Prostate gland (tissue), 2 donors: ENCODE data around the gene UBL4A. TPM values are rescaled to one million over a fixed set of nuclear protein-coding genes. Genes with fewer than 3 reads are reported as not detected.
A peak's percentile ranks its signal among the peaks of the same experiment; 100 is the strongest.

Experiments
- DNase-seq: peaks from one replicate; pipeline ENCODE4 v3.0.0-alpha.2; 2019; ENCODE audit warnings: low spot score
- H3K27ac ChIP-seq, 2 donors: fragments of 200-600 bp; sonication (generic); 2 replicates each; pipeline ENCODE4 v1.5.1; 2017 to 2019
- H3K27me3 ChIP-seq: fragments of 200-600 bp; sonication (generic); replicated peaks from 2 replicates; pipeline ENCODE4 v1.5.1; 2019; ENCODE audit not compliant: insufficient read depth
- H3K36me3 ChIP-seq, 2 donors: fragments of 200-600 bp; sonication (generic); 1 replicate in 1 of 2; 2 replicates in 1 of 2; pipeline versions ENCODE4 v1.5.1 to v1.8.1; 2017 to 2019
- H3K4me1 ChIP-seq: fragments of 200-600 bp; sonication (generic); replicated peaks from 2 replicates; pipeline ENCODE4 v1.5.1; 2019
- H3K4me3 ChIP-seq, 2 donors: fragments of 200-600 bp; sonication (generic); 2 replicates each; pipeline ENCODE4 v1.5.1; 2017 to 2019
- H3K9me3 ChIP-seq: fragments of 200-600 bp; sonication (generic); 2 replicates; pipeline ENCODE4 v1.5.1; 2017
- CTCF ChIP-seq, 4 experiments: fragments of 200-600 bp in 2 of 4; fragments of 450-650 bp in 2 of 4; sonication (generic) in 2 of 4; IDR thresholded peaks; 1 replicate in 3 of 4; 2 replicates in 1 of 4; pipeline ENCODE4 v1.5.1; 2016 to 2019; ENCODE audit warnings: antibody characterized with exemption in 4 of 4, mild to moderate bottlenecking in 2 of 4, moderate library complexity in 2 of 4
- POLR2A ChIP-seq: fragments of 450-650 bp; IDR thresholded peaks from one replicate; pipeline ENCODE4 v1.6.1; 2016; ENCODE audit warnings: antibody characterized with exemption, mild to moderate bottlenecking
- POLR2AphosphoS5 ChIP-seq: sonication (generic); formaldehyde crosslinking; IDR thresholded peaks from one replicate; pipeline ENCODE4 v1.6.1; 2017; ENCODE audit warnings: antibody characterized with exemption
- WGBS: methylation state at CpG from one replicate; pipeline ENCODE4 v1.1.5; 2018; 5-methylcytosine and 5-hydroxymethylcytosine counted together
- intact Hi-C: fragments of 100-400 bp; cut with DNase I; formaldehyde crosslinking; loops from one replicate; pipeline ENCODE4 v1.14.2; 2022
- total RNA-seq, 2 donors: library from RNA; depleted of rRNA; stranded (reverse); fragments of >200 nt; gene quantifications; one replicate each; pipeline ENCODE4 v1.1.0, GENCODE V29; 2016

Gene UBL4A
- total RNA-seq: 10 to 100 TPM; 31.9 to 53.7 TPM

- no peaks in the 10 kb centered on the region for H3K27me3 ChIP-seq
- no peaks in the 10 kb centered on the region for H3K9me3 ChIP-seq
- H3K4me1 ChIP-seq: no peaks in the 10 kb centered on the region
- WGBS: 0% methylated on average over 1 of the region's 95 CpGs
- intact Hi-C loops: loop anchor here (5.0 kb wide), 1 partner anchor 49 kb away; the partner anchor contains the start of gene GDI1
- H3K4me3 ChIP-seq: peak within 1 kb of the TSS; percentile 54 to 57
- peak within 1 kb of the TSS; percentile 80 to 85 for H3K27ac ChIP-seq
- TF ChIP-seq POLR2A (peak; percentile 45), CTCF (IDR thresholded peaks at IDR 0.05) (peak in 1 of 4 experiments; percentile 10), POLR2AphosphoS5 (peak; percentile 56)
- DNase-seq: peak; percentile 66
- H3K36me3 ChIP-seq: no peaks in the 10 kb centered on the region
Observed at GRCh38 chrX:154486396-154487207, at the start of gene UBL4A. TSS of gene UBL4A (minus strand) at chrX:154486615. CDS start at chrX:154486584, 31 bp downstream.

DNA sequence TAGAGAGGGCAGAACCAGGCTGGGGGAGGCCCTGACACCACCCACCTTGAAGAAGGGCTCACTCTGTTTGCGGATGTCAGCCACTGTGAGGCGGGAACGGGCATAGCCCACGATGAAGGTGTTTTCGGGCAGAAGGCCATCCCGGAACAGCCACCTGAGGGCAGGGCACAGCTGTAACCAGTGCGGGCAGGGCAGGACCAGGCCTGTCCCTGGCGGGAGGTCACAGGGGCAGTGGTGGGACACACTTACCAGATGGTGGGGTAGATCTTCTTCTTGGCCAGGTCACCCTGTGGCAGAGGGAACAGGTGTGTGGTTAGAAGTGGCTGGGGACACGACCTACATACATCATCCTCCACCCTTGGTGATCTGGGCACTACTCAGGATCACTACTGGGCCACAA is 49.5 kb upstream of the UBL4A start:
- Histone ChIP-seq H3K27me3 (no peaks in the 10 kb centered on the region), H3K36me3 (no peaks in the 10 kb centered on the region), H3K27ac (no peak overlapping the region), H3K9me3 (no peaks in the 10 kb centered on the region), H3K4me3 (no peak overlapping the region), H3K4me1 (no peaks in the 10 kb centered on the region)
- 87% methylated on average over 9 of the region's 9 CpGs for WGBS
- TF ChIP-seq POLR2A (no peak), POLR2AphosphoS5 (no peak), CTCF (IDR thresholded peaks at IDR 0.05) (no peak)
- intact Hi-C loops: no loop called here
- no peak for DNase-seq

GRCh38 chrX:154534526-154535322 is 48.3 kb upstream of the UBL4A start:
- 4% methylated on average over 19 of the region's 34 CpGs for WGBS
- peak; percentile 66 to 99 (median 95) for TF ChIP-seq CTCF (IDR thresholded peaks at IDR 0.05)
- TF ChIP-seq POLR2A: no peak
- peak; percentile 84 for TF ChIP-seq POLR2AphosphoS5
- H3K4me1 ChIP-seq: no peaks in the 10 kb centered on the region
- no peak overlapping the region for H3K4me3 ChIP-seq
- H3K36me3 ChIP-seq: no peaks in the 10 kb centered on the region
- intact Hi-C loops: loop anchor here (5.0 kb wide), 1 partner anchor 137 kb away; the partner anchor contains the start of gene RPL10
- H3K27me3 ChIP-seq: no peaks in the 10 kb centered on the region
- H3K27ac ChIP-seq: no peak overlapping the region
- no peaks in the 10 kb centered on the region for H3K9me3 ChIP-seq
- peak; percentile 75 for DNase-seq

GRCh38 chrX:154532690-154533089 is 46.3 kb upstream of the UBL4A start:
- DNase-seq: no peak
- H3K9me3 ChIP-seq: no peaks in the 10 kb centered on the region
- TF ChIP-seq CTCF (IDR thresholded peaks at IDR 0.05): no peak
- no peak for TF ChIP-seq POLR2AphosphoS5
- no peak for TF ChIP-seq POLR2A
- no peak overlapping the region for H3K4me3 ChIP-seq
- intact Hi-C loops: loop anchor here (5.0 kb wide), 1 partner anchor 135 kb away; the partner anchor contains the start of gene RPL10
- no peaks in the 10 kb centered on the region for H3K4me1 ChIP-seq
- H3K27me3 ChIP-seq: no peaks in the 10 kb centered on the region
- 91% methylated on average over 8 of the region's 23 CpGs for WGBS
- H3K36me3 ChIP-seq: no peaks in the 10 kb centered on the region
- H3K27ac ChIP-seq: no peak overlapping the region
